ENCODE data around the gene CEP85.
A peak's percentile ranks its signal among the peaks of the same experiment; 100 is the strongest.

The CEP85 gene

GRCh38 chr1:26297057-26297790 lies 63.2 kb downstream of the CEP85 start:
- DNase-seq (ENCODE audit: low spot score) = no peak
- Histone ChIP-seq H3K27me3 (ENCODE audit: insufficient read depth, poor library complexity, severe bottlenecking) (no peaks in the 10 kb centered on the region), H3K36me3 (ENCODE audit: low read depth) (no peaks in the 10 kb centered on the region), H3K4me1 (ENCODE audit: insufficient read depth, poor library complexity, severe bottlenecking) (peaks cover 21% of the 10 kb centered on the region), H3K4me3 (ENCODE audit: severe bottlenecking) (no peak overlapping the region), H3K27ac (ENCODE audit: poor library complexity, severe bottlenecking) (peak overlapping the region; percentile 66), H3K9me3 (ENCODE audit: severe bottlenecking) (no peaks in the 10 kb centered on the region)
- ATAC-seq (ENCODE audit: low read depth) = no peak
- TF ChIP-seq, protein P1, sequence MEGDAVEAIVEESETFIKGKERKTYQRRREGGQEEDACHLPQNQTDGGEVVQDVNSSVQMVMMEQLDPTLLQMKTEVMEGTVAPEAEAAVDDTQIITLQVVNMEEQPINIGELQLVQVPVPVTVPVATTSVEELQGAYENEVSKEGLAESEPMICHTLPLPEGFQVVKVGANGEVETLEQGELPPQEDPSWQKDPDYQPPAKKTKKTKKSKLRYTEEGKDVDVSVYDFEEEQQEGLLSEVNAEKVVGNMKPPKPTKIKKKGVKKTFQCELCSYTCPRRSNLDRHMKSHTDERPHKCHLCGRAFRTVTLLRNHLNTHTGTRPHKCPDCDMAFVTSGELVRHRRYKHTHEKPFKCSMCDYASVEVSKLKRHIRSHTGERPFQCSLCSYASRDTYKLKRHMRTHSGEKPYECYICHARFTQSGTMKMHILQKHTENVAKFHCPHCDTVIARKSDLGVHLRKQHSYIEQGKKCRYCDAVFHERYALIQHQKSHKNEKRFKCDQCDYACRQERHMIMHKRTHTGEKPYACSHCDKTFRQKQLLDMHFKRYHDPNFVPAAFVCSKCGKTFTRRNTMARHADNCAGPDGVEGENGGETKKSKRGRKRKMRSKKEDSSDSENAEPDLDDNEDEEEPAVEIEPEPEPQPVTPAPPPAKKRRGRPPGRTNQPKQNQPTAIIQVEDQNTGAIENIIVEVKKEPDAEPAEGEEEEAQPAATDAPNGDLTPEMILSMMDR (IDR thresholded peaks at IDR 0.05; ENCODE audit: poor library complexity, severe bottlenecking) = no peak

- no peaks in the 10 kb centered on the region for H3K9me3 ChIP-seq (ENCODE audit: severe bottlenecking)
- H3K4me1 ChIP-seq (ENCODE audit: insufficient read depth, poor library complexity, severe bottlenecking) = peaks cover 21% of the 10 kb centered on the region
- H3K36me3 ChIP-seq (ENCODE audit: low read depth) = no peaks in the 10 kb centered on the region
- TF ChIP-seq, protein P1 (IDR thresholded peaks at IDR 0.05; ENCODE audit: poor library complexity, severe bottlenecking) = no peak
- no peak for DNase-seq (ENCODE audit: low spot score)
- H3K27me3 ChIP-seq (ENCODE audit: insufficient read depth, poor library complexity, severe bottlenecking) = no peaks in the 10 kb centered on the region
- ATAC-seq (ENCODE audit: low read depth) = no peak
- H3K27ac ChIP-seq (ENCODE audit: poor library complexity, severe bottlenecking) = peak overlapping the region; percentile 66
- no peak overlapping the region for H3K4me3 ChIP-seq (ENCODE audit: severe bottlenecking)
Observed at GRCh38 chr1:26297791-26298124, 63.8 kb downstream of the CEP85 start.

DNA sequence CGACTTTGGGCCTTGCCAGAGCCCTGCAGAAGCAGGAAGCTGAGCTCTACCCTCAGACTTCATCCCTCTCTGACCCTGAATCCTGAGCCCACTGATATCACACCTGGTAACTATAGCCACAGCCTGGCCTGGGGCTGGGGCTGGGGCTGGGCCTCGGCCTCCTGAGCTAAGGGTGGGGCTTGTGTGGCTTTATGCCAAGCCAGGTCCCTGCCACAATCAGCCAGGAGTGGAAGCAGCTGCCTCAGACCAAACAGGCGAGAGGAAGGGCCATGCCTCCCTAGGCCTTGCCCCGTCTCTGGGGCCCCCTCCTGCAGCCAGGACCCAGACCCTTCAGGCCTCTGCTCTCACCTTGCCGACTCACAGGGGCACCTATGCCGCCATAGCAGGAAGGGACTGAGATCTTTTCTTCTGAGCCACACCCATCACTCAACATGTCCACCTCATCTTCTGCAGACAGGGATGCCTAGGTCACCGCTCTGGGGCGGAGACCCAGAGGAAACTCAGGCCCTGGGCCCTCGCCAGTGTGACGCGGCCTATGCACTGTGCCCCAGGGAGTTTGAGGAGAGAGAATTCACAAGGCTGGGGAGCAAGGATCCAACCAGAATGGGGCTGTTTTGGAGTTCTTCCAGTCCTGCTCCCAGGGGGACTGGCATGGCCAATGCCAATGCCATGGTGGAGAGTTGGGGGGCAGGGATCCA lies 66.7 kb downstream of the CEP85 start:
- no peak overlapping the region for H3K27ac ChIP-seq (ENCODE audit: poor library complexity, severe bottlenecking)
- no peak for DNase-seq (ENCODE audit: low spot score)
- H3K4me1 ChIP-seq (ENCODE audit: insufficient read depth, poor library complexity, severe bottlenecking) = peaks cover 26% of the 10 kb centered on the region

GRCh38 chr1:26302733-26303405 lies 68.9 kb downstream of the CEP85 start:
- ATAC-seq (ENCODE audit: low read depth) (no peak), DNase-seq (ENCODE audit: low spot score) (no peak)
- Histone ChIP-seq H3K36me3 (ENCODE audit: low read depth) (no peaks in the 10 kb centered on the region), H3K27me3 (ENCODE audit: insufficient read depth, poor library complexity, severe bottlenecking) (no peaks in the 10 kb centered on the region), H3K4me1 (ENCODE audit: insufficient read depth, poor library complexity, severe bottlenecking) (peaks cover 29% of the 10 kb centered on the region), H3K9me3 (ENCODE audit: severe bottlenecking) (no peaks in the 10 kb centered on the region), H3K27ac (ENCODE audit: poor library complexity, severe bottlenecking) (peak overlapping the region; percentile 46), H3K4me3 (ENCODE audit: severe bottlenecking) (no peak overlapping the region)
- TF ChIP-seq, protein P1 (IDR thresholded peaks at IDR 0.05; ENCODE audit: poor library complexity, severe bottlenecking) = no peak

More for the DNA sequence above, 66.7 kb downstream of the CEP85 start:
- no peak for ATAC-seq (ENCODE audit: low read depth)
- no peaks in the 10 kb centered on the region for H3K36me3 ChIP-seq (ENCODE audit: low read depth)
- H3K9me3 ChIP-seq (ENCODE audit: severe bottlenecking) = no peaks in the 10 kb centered on the region
- no peak overlapping the region for H3K4me3 ChIP-seq (ENCODE audit: severe bottlenecking)
- TF ChIP-seq, protein P1 (IDR thresholded peaks at IDR 0.05; ENCODE audit: poor library complexity, severe bottlenecking) = no peak
- H3K27me3 ChIP-seq (ENCODE audit: insufficient read depth, poor library complexity, severe bottlenecking) = no peaks in the 10 kb centered on the region
